ENCODE data around the gene CCNE1. TPM values are rescaled to one million over a fixed set of nuclear protein-coding genes. Genes with fewer than 3 reads are reported as not detected.

The CCNE1 gene
- total and polyA plus RNA-seq, 9 of the 15 experiments (the other 6 are each of a cell fraction or from before 2014, with no cell fraction given) = 6.2 to 41.0 (median 31.6) TPM

DNA sequence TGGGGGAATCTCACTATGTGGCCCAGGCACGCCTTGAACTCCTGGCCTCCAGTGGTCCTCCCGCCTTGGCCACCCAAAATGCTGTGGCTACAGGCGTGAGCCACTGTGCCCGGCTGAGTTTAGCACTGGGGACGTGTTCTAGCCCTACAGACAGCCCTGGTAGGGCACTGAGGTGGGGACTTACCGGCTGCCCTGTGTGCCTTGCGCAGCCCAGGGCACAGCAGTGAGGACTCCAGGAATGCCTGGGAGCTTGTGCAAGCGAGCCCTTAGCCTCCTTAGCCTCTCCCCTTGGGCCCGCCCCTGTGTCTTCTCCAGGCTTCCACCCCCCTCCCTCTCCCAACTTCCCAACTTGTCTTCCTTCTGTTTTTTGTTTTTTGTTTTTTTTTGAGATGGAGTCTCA, 21.0 kb downstream of the CCNE1 start:
- no peaks in the 10 kb centered on the region for H3K4me1 ChIP-seq (replicated peaks in 1 of 2; ENCODE audit: control insufficient read depth in 2 of 2, insufficient read depth in 2 of 2, low read length in 2 of 2)
- H2AFZ ChIP-seq (ENCODE audit: low read depth, low read length) = no peak overlapping the region
- peaks cover 41 to 42% of the 10 kb centered on the region in 2 experiments for H3K27me3 ChIP-seq (ENCODE audit: control insufficient read depth in 2 of 2, insufficient read depth in 2 of 2, low read length in 2 of 2)
- H3K79me2 ChIP-seq (ENCODE audit: control insufficient read depth, insufficient read depth, low read length) = no peaks in the 10 kb centered on the region
- ATAC-seq (no peak), DNase-seq (ENCODE audit: extremely low read depth in 1 of 4, low spot score in 3 of 4) (no peak), FAIRE-seq (no peak)
- no peak for TF ChIP-seq PRPF4 (IDR thresholded peaks at IDR 0.05; ENCODE audit: insufficient read depth, low read depth, low read length, poor library complexity, severe bottlenecking)
- TF ChIP-seq DPF2 (IDR thresholded peaks at IDR 0.05) = no peak
- TF ChIP-seq ETS1 (conservative IDR thresholded peaks at IDR 0.05; ENCODE audit: control insufficient read depth, low read depth, low read length) = no peak
- no peak for TF ChIP-seq SMAD2 (IDR thresholded peaks at IDR 0.05; ENCODE audit: low read depth, low read length)
- no peak for TF ChIP-seq SAP30 (IDR thresholded peaks at IDR 0.05; ENCODE audit: borderline replicate concordance, insufficient read depth, low read depth, low read length, poor library complexity, severe bottlenecking)
- TF ChIP-seq THAP12 (CRISPR knock-in tag; IDR thresholded peaks at IDR 0.05) = no peak
- TF ChIP-seq FOXJ3 (CRISPR knock-in tag; IDR thresholded peaks at IDR 0.05) = no peak
- no peak for TF ChIP-seq HSF4 (CRISPR knock-in tag; IDR thresholded peaks at IDR 0.05; ENCODE audit: borderline replicate concordance)
- TF ChIP-seq FOXA1 (IDR thresholded peaks at IDR 0.05; ENCODE audit: borderline replicate concordance) = no peak
- no peak for TF ChIP-seq KDM5B (IDR thresholded peaks at IDR 0.05; ENCODE audit: insufficient replicate concordance, low read depth, low read length)
- TF ChIP-seq TFAP4 (CRISPR knock-in tag; IDR thresholded peaks at IDR 0.05; ENCODE audit: borderline replicate concordance) = no peak
- no peak for TF ChIP-seq RBM17 (IDR thresholded peaks at IDR 0.05; ENCODE audit: borderline replicate concordance, low read depth, low read length)
- TF ChIP-seq, protein P1, sequence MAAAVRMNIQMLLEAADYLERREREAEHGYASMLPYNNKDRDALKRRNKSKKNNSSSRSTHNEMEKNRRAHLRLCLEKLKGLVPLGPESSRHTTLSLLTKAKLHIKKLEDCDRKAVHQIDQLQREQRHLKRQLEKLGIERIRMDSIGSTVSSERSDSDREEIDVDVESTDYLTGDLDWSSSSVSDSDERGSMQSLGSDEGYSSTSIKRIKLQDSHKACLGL (CRISPR knock-in tag; IDR thresholded peaks at IDR 0.05; ENCODE audit: borderline replicate concordance, poor library complexity, severe bottlenecking) = no peak
- no peak for TF ChIP-seq ZNF408 (CRISPR knock-in tag; IDR thresholded peaks at IDR 0.05; ENCODE audit: low read depth)
- TF ChIP-seq ZEB2 (IDR thresholded peaks at IDR 0.05) = no peak
- H3K9ac ChIP-seq (ENCODE audit: insufficient read depth in 1 of 2, low read depth in 2 of 2, low read length in 2 of 2) = no peak overlapping the region
- no peak overlapping the region for H3K4me2 ChIP-seq (ENCODE audit: insufficient read depth, low read length)
- H3K27ac ChIP-seq (ENCODE audit: extremely low read depth, low read depth, low read length) = no peak overlapping the region
- WGBS (ENCODE audit: insufficient coverage, low coverage, missing lambda C conversion rate) = 17% methylated on average over 8 of the region's 9 CpGs
- H3K9me1 ChIP-seq (ENCODE audit: control insufficient read depth, insufficient read depth, low read length) = no peaks in the 10 kb centered on the region
- no peak overlapping the region for H3K4me3 ChIP-seq
- no peaks in the 10 kb centered on the region for H3K36me3 ChIP-seq (ENCODE audit: control insufficient read depth, insufficient read depth, low read length)
- in situ Hi-C loops (cut with MboI) = no loop called here
- intact Hi-C loops (cut with micrococcal nuclease) = no loop called here
- no peaks in the 10 kb centered on the region for H3K9me3 ChIP-seq (replicated peaks; ENCODE audit: control insufficient read depth, insufficient read depth, low read depth, low read length)
- H4K20me1 ChIP-seq (replicated peaks; ENCODE audit: control insufficient read depth, insufficient read depth, low read length) = peaks cover 3% of the 10 kb centered on the region; the same call in 1 of the 2 replicates
- POLR2A ChIA-PET = interaction anchor here (1.4 kb wide), 1 partner anchor 10 kb away, joined by 4 read pairs; no protein-coding TSS in a partner anchor
- BruUV-seq (replicated peaks) = no TSS peak
- CTCF ChIA-PET (ENCODE audit: low intra/inter-chr PET ratio) = no interaction called here
